Measurements from ENCODE around the gene SLC66A1. TPM values are rescaled to one million over a fixed set of nuclear protein-coding genes. Genes with fewer than 3 reads are reported as not detected.

The SLC66A1 gene
- total and polyA plus RNA-seq, 9 of the 15 experiments (the other 6 are each of a cell fraction or from before 2014, with no cell fraction given) = 1.2 to 40.8 (median 18.6) TPM

GRCh38 chr1:19312782-19313635 lies 883 bp downstream of the SLC66A1 start (continued):
- TF ChIP-seq ZBTB40 (IDR thresholded peaks at IDR 0.05) (peak; percentile 52), ZBTB40 (CRISPR knock-in tag; IDR thresholded peaks at IDR 0.05) (no peak), TFAM (CRISPR knock-in tag; conservative IDR thresholded peaks at IDR 0.05) (no peak), ZFP30 (CRISPR knock-in tag; IDR thresholded peaks at IDR 0.05; ENCODE audit: borderline replicate concordance) (no peak), ARHGAP35 (IDR thresholded peaks at IDR 0.05; ENCODE audit: partially characterized antibody) (peak; percentile 77), XRCC5 (IDR thresholded peaks at IDR 0.05; ENCODE audit: low read depth, low read length) (peak; percentile 31; the same call in 1 of the 2 replicates), ZNF41 (CRISPR knock-in tag; conservative IDR thresholded peaks at IDR 0.05) (no peak), DACH1 (IDR thresholded peaks at IDR 0.05; ENCODE audit: partially characterized antibody) (no peak), CEBPG (CRISPR knock-in tag; IDR thresholded peaks at IDR 0.05) (no peak), CEBPG (tag; conservative IDR thresholded peaks at IDR 0.05 in 1 of 2, IDR thresholded peaks at IDR 0.05 in 1 of 2) (no peak), AFF4 (CRISPR knock-in tag; IDR thresholded peaks at IDR 0.05) (no peak; the same call in 1 of the 2 replicates), NFE2L1 (tag; IDR thresholded peaks at IDR 0.05; ENCODE audit: borderline replicate concordance, low read depth) (no peak), ID3 (CRISPR knock-in tag; IDR thresholded peaks at IDR 0.05) (no peak), ID3 (tag; IDR thresholded peaks at IDR 0.05) (no peak)

Measured in K562 (cell line).